ENCODE results near the gene JPT1. TPM values are rescaled to one million over a fixed set of nuclear protein-coding genes. Genes with fewer than 3 reads are reported as not detected.

Gene JPT1
- total and polyA plus RNA-seq, 8 donors, result 8.0 to 405 (median 115) TPM

GRCh38 chr17:75182319-75182568 is 27.9 kb upstream of the JPT1 start:
- TF ChIP-seq POLR2A (IDR thresholded peaks at IDR 0.05) (no peak), POLR2AphosphoS5 (IDR thresholded peaks at IDR 0.05) (no peak), EP300 (IDR thresholded peaks at IDR 0.05) (no peak), CTCF (IDR thresholded peaks at IDR 0.05) (peak in 1 of 7 experiments; percentile 38)
- intact Hi-C loops (cut with DNase I; ENCODE audit: low total_unique reads), result no loop called here
- peak overlapping the region; percentile 98 to 100 (median 100) for H3K27ac ChIP-seq
- no peaks in the 10 kb centered on the region for H3K9me3 ChIP-seq
- H3K4me1 ChIP-seq, result peaks cover 18 to 42% (median 29%) of the 10 kb centered on the region in 4 donors
- WGBS, 5 donors, result 0 to 1% (median 0%) methylated on average over 6 to 33 of the region's 33 CpGs
- H3K4me3 ChIP-seq, result peak overlapping the region; percentile 89 to 99 (median 97)
- peaks cover 15 to 34% (median 29%) of the 10 kb centered on the region in 4 donors for H3K36me3 ChIP-seq
- no peaks in the 10 kb centered on the region for H3K27me3 ChIP-seq
- DNase-seq, result peak in 1 of 2 donors; percentile 26

DNA sequence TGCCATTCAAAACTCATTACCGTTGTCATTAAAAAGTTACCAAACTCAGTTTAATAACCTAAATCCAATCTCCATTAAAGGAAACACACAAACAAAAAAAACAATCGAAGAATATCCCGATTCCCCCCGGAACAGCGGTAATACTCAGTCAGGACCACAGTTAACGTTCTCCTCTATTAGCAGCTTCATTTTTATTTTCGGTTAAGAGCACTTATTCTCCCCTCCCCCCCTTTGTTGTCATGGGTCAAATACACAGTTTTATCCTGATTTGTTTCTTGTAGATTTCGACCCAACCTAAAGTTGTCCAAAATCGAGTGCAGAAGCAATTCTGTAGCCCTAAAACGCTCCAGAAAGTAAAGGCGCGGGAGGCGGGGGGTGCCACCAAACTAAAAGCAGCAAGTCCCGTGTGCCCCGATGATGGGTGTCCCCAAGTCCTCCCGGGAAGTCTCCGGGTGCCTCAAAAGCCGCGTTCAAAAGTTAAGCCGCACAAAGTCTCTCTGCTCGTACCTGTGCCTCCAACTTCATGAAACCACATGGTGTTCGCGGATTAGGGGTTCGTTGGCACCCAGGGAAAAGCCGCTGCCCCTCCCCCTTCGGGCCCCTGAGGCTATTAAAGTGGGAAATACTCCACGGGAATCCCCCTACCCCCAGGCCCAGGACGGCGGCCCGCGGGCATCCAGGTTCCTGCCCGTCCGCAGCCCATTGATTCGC is 27.5 kb upstream of the JPT1 start:
- peak overlapping the region; percentile 98 to 100 (median 100) for H3K27ac ChIP-seq
- H3K36me3 ChIP-seq, result peaks cover 20 to 38% (median 34%) of the 10 kb centered on the region in 4 donors
- 0 to 1% (median 0%) methylated on average over 23 to 34 of the region's 34 CpGs for WGBS, 5 donors
- TF ChIP-seq POLR2AphosphoS5 (IDR thresholded peaks at IDR 0.05), result no peak
- no peak for TF ChIP-seq POLR2A (IDR thresholded peaks at IDR 0.05)
- TF ChIP-seq EP300 (IDR thresholded peaks at IDR 0.05), result no peak
- no peak for TF ChIP-seq CTCF (IDR thresholded peaks at IDR 0.05)
- peaks cover 18 to 47% (median 29%) of the 10 kb centered on the region in 4 donors for H3K4me1 ChIP-seq
- H3K9me3 ChIP-seq, result no peaks in the 10 kb centered on the region
- intact Hi-C loops (cut with DNase I; ENCODE audit: low total_unique reads), result no loop called here
- peak overlapping the region; percentile 89 to 99 (median 97) for H3K4me3 ChIP-seq
- no peaks in the 10 kb centered on the region for H3K27me3 ChIP-seq
- DNase-seq, result peak; percentile 28 to 51

DNA sequence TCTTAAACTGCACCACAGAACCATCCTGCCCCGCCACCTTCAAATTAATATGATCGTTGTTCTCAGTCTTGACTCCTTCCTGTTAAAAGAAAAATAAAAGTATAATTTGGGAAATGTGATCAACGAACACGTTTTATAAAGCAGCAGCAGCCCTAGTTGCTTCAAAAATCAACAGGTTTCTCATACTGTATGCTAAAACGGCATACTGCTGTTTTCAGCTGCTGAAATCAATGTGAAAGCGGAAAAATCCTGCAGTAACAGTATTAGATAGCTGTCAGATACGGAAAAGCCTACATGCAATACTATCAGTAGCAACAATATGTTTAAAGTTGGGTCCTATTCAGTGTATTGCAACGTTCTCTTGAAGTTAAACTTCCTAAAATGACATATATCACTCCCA is 26.8 kb upstream of the JPT1 start:
- H3K4me1 ChIP-seq, result peaks cover 18 to 53% (median 30%) of the 10 kb centered on the region in 4 donors
- H3K36me3 ChIP-seq, result peaks cover 23 to 45% (median 40%) of the 10 kb centered on the region in 4 donors
- H3K4me3 ChIP-seq, result peak overlapping the region; percentile 89 to 99 (median 97)
- 3 to 8% (median 4%) methylated on average over 8 of the region's 8 CpGs for WGBS, 5 donors
- intact Hi-C loops (cut with DNase I; ENCODE audit: low total_unique reads), result no loop called here
- H3K9me3 ChIP-seq, result no peaks in the 10 kb centered on the region
- TF ChIP-seq EP300 (IDR thresholded peaks at IDR 0.05) (no peak), CTCF (IDR thresholded peaks at IDR 0.05) (no peak), POLR2A (IDR thresholded peaks at IDR 0.05) (no peak), POLR2AphosphoS5 (IDR thresholded peaks at IDR 0.05) (no peak)
- H3K27ac ChIP-seq, result peak overlapping the region in 4 of 5 donors; percentile 98 to 100 (median 100)
- no peak for DNase-seq
- H3K27me3 ChIP-seq, result no peaks in the 10 kb centered on the region

GRCh38 chr17:75178453-75178852 is 24.1 kb upstream of the JPT1 start:
- Histone ChIP-seq H3K36me3 (peaks cover 48 to 71% (median 67%) of the 10 kb centered on the region in 4 donors), H3K27me3 (no peaks in the 10 kb centered on the region), H3K27ac (no peak overlapping the region), H3K9me3 (no peaks in the 10 kb centered on the region), H3K4me3 (no peak overlapping the region), H3K4me1 (peaks cover 17 to 64% (median 29%) of the 10 kb centered on the region in 4 donors)
- WGBS, 5 donors, result 73 to 96% (median 92%) methylated on average over 6 of the region's 6 CpGs
- intact Hi-C loops (cut with DNase I; ENCODE audit: low total_unique reads), result loop anchor here (2.0 to 10.0 kb wide), 2 partner anchors 30 to 64 kb away; no protein-coding TSS in a partner anchor
- TF ChIP-seq POLR2AphosphoS5 (IDR thresholded peaks at IDR 0.05) (no peak), POLR2A (IDR thresholded peaks at IDR 0.05) (no peak), EP300 (IDR thresholded peaks at IDR 0.05) (no peak), CTCF (IDR thresholded peaks at IDR 0.05) (no peak)
- DNase-seq, result no peak

Measured in stomach (tissue), 9 donors.